ENCODE measurements around the gene FAM170B.

Gene FAM170B

DNA sequence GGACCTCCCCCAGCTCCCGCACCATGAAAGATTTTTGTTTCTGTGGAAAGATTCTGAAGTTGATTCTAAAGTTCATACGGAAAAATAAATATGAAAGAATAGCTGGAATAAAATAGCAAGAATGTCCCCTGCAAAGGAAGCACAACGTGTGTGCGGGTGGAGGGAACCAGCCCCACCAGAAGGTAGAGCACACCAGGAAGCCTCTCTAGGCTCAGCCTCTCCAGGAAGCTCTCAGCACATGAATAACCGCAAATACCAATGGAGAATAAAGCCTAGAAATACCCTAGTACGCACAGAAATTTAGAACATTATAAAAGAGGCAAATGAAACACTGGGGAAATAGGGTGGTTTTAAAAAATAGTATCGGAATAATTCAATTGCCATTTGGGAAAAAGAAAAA, 24.6 kb upstream of the FAM170B start:
- DNase-seq, result no peak
- Histone ChIP-seq H3K27ac (no peak overlapping the region), H3K27me3 (replicated peaks) (no peaks in the 10 kb centered on the region), H3K4me3 (ENCODE audit: low read depth, low read length) (no peak overlapping the region), H3K36me3 (replicated peaks) (no peaks in the 10 kb centered on the region)
- in situ Hi-C loops (cut with HindIII; ENCODE audit: low pct_ligation_motif_present, low sequenced_read_pairs), result no loop called here
- TF ChIP-seq, protein P1, sequence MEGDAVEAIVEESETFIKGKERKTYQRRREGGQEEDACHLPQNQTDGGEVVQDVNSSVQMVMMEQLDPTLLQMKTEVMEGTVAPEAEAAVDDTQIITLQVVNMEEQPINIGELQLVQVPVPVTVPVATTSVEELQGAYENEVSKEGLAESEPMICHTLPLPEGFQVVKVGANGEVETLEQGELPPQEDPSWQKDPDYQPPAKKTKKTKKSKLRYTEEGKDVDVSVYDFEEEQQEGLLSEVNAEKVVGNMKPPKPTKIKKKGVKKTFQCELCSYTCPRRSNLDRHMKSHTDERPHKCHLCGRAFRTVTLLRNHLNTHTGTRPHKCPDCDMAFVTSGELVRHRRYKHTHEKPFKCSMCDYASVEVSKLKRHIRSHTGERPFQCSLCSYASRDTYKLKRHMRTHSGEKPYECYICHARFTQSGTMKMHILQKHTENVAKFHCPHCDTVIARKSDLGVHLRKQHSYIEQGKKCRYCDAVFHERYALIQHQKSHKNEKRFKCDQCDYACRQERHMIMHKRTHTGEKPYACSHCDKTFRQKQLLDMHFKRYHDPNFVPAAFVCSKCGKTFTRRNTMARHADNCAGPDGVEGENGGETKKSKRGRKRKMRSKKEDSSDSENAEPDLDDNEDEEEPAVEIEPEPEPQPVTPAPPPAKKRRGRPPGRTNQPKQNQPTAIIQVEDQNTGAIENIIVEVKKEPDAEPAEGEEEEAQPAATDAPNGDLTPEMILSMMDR (IDR thresholded peaks at IDR 0.05; ENCODE audit: low read depth, low read length, missing control alignments), result no peak

- Histone ChIP-seq H3K27ac (no peak overlapping the region), H3K27me3 (replicated peaks) (no peaks in the 10 kb centered on the region), H3K4me3 (ENCODE audit: low read depth, low read length) (no peak overlapping the region), H3K36me3 (replicated peaks) (no peaks in the 10 kb centered on the region)
- no peak for DNase-seq
- in situ Hi-C loops (cut with HindIII; ENCODE audit: low pct_ligation_motif_present, low sequenced_read_pairs), result no loop called here
- TF ChIP-seq, protein P1 (IDR thresholded peaks at IDR 0.05; ENCODE audit: low read depth, low read length, missing control alignments), result no peak
Measured at GRCh38 chr10:49157229-49157628, 23.4 kb upstream of the FAM170B start.

GRCh38 chr10:49154641-49155040, 20.8 kb upstream of the FAM170B start:
- no peaks in the 10 kb centered on the region for H3K27me3 ChIP-seq (replicated peaks)
- DNase-seq, result no peak
- TF ChIP-seq, protein P1 (IDR thresholded peaks at IDR 0.05; ENCODE audit: low read depth, low read length, missing control alignments), result no peak
- in situ Hi-C loops (cut with HindIII; ENCODE audit: low pct_ligation_motif_present, low sequenced_read_pairs), result no loop called here
- no peak overlapping the region for H3K4me3 ChIP-seq (ENCODE audit: low read depth, low read length)
- no peak overlapping the region for H3K27ac ChIP-seq
- H3K36me3 ChIP-seq (replicated peaks), result no peaks in the 10 kb centered on the region

DNA sequence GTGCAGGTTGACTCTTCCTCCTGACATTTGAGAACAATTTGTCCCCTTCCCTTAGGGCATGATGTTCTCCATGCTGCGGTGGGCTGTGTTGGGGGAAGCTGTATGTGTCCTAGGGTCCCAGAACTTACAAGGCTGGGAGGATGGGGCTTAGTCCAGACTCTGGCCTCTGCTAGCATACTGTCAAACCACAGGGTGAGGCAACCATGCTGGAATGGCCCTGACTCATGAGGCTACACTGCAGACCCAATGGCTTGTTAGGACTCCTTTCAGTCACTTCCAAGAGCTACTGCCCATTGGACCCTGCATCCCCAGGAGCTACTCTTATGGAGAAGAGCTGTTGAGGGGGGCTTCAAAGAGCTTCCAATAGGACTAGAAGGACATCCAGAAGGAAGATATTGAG, 20.1 kb upstream of the FAM170B start:
- no peak overlapping the region for H3K27ac ChIP-seq
- in situ Hi-C loops (cut with HindIII; ENCODE audit: low pct_ligation_motif_present, low sequenced_read_pairs), result no loop called here
- DNase-seq, result peak; percentile 77
- TF ChIP-seq, protein P1 (IDR thresholded peaks at IDR 0.05; ENCODE audit: low read depth, low read length, missing control alignments), result no peak
- H3K4me3 ChIP-seq (ENCODE audit: low read depth, low read length), result no peak overlapping the region
- no peaks in the 10 kb centered on the region for H3K27me3 ChIP-seq (replicated peaks)
- no peaks in the 10 kb centered on the region for H3K36me3 ChIP-seq (replicated peaks)

DNA sequence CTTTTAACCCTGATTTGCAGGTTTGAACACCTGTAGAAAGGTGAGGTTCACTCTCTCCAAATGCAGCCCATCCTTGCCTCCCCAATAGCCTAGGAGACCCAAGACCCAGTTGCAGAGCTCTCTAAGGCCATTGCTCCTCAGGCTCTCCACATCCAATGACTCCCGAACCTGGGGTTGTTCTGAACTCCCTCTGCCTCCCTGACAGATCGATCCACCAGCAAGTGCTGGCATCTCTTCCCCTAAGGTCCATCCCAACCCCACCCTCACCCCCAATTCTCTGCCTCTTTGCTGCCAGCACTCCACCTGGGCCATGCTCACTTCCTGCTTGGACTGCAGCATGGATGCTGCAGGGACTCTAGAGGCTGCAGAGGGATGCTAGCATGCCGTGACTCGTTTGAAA, 19.3 kb upstream of the FAM170B start:
- no peaks in the 10 kb centered on the region for H3K36me3 ChIP-seq (replicated peaks)
- no peak for DNase-seq
- H3K27me3 ChIP-seq (replicated peaks), result no peaks in the 10 kb centered on the region
- TF ChIP-seq, protein P1 (IDR thresholded peaks at IDR 0.05; ENCODE audit: low read depth, low read length, missing control alignments), result no peak
- in situ Hi-C loops (cut with HindIII; ENCODE audit: low pct_ligation_motif_present, low sequenced_read_pairs), result no loop called here
- H3K4me3 ChIP-seq (ENCODE audit: low read depth, low read length), result no peak overlapping the region
- no peak overlapping the region for H3K27ac ChIP-seq

GRCh38 chr10:49152663-49153062, 18.8 kb upstream of the FAM170B start:
- in situ Hi-C loops (cut with HindIII; ENCODE audit: low pct_ligation_motif_present, low sequenced_read_pairs), result no loop called here
- DNase-seq, result no peak
- Histone ChIP-seq H3K36me3 (replicated peaks) (no peaks in the 10 kb centered on the region), H3K27me3 (replicated peaks) (no peaks in the 10 kb centered on the region), H3K4me3 (ENCODE audit: low read depth, low read length) (no peak overlapping the region), H3K27ac (no peak overlapping the region)
- TF ChIP-seq, protein P1 (IDR thresholded peaks at IDR 0.05; ENCODE audit: low read depth, low read length, missing control alignments), result no peak
